ENCODE data around the gene BRD8. TPM values are rescaled to one million over a fixed set of nuclear protein-coding genes. Genes with fewer than 3 reads are reported as not detected.
A peak's percentile ranks its signal among the peaks of the same experiment; 100 is the strongest.

BRD8 gene
- total and polyA plus RNA-seq, 9 of the 15 experiments (the other 6 are each of a cell fraction or from before 2014, with no cell fraction given): 54.6 to 163 (median 87.0) TPM

- Histone ChIP-seq H4K20me1 (replicated peaks; ENCODE audit: control insufficient read depth, insufficient read depth, low read length) (no peaks in the 10 kb centered on the region; the same call in 1 of the 2 replicates), H3K27me3 (ENCODE audit: control insufficient read depth in 2 of 2, insufficient read depth in 2 of 2, low read length in 2 of 2) (peaks cover 15 to 23% of the 10 kb centered on the region in 2 experiments; a peak in 4 of 5 replicates), H3K79me2 (ENCODE audit: control insufficient read depth, insufficient read depth, low read length) (no peaks in the 10 kb centered on the region), H3K4me2 (ENCODE audit: insufficient read depth, low read length) (no peak overlapping the region), H3K9me1 (ENCODE audit: control insufficient read depth, insufficient read depth, low read length) (no peaks in the 10 kb centered on the region), H3K4me3 (no peak overlapping the region), H3K9me3 (replicated peaks; ENCODE audit: control insufficient read depth, insufficient read depth, low read depth, low read length) (no peaks in the 10 kb centered on the region), H3K9ac (ENCODE audit: insufficient read depth in 1 of 2, low read depth in 2 of 2, low read length in 2 of 2) (no peak overlapping the region), H3K27ac (ENCODE audit: extremely low read depth, low read depth, low read length) (no peak overlapping the region), H3K4me1 (replicated peaks in 1 of 2; ENCODE audit: control insufficient read depth in 2 of 2, insufficient read depth in 2 of 2, low read length in 2 of 2) (no peaks in the 10 kb centered on the region; a peak in 1 of 5 replicates), H3K36me3 (ENCODE audit: control insufficient read depth, insufficient read depth, low read length) (no peaks in the 10 kb centered on the region), H2AFZ (ENCODE audit: low read depth, low read length) (no peak overlapping the region)
- ChIA-PET POLR2A (no interaction called here), CTCF (ENCODE audit: low intra/inter-chr PET ratio) (no interaction called here)
- no TSS peak for BruUV-seq (replicated peaks)
- ATAC-seq: no peak
- intact Hi-C loops (cut with micrococcal nuclease) (no loop called here), in situ Hi-C loops (cut with MboI) (no loop called here)
- WGBS (ENCODE audit: insufficient coverage, low coverage, missing lambda C conversion rate): 9% methylated on average over 6 of the region's 6 CpGs
- TF ChIP-seq PRPF4 (IDR thresholded peaks at IDR 0.05; ENCODE audit: insufficient read depth, low read depth, low read length, poor library complexity, severe bottlenecking) (no peak), ZNF121 (CRISPR knock-in tag; conservative IDR thresholded peaks at IDR 0.05) (peak; percentile 57; the same call in 1 of the 2 replicates)
- no peak for FAIRE-seq
- no peak for DNase-seq (ENCODE audit: extremely low read depth in 1 of 4, low spot score in 3 of 4)
Observed at GRCh38 chr5:138105709-138106108, 72.7 kb downstream of the BRD8 start.

DNA sequence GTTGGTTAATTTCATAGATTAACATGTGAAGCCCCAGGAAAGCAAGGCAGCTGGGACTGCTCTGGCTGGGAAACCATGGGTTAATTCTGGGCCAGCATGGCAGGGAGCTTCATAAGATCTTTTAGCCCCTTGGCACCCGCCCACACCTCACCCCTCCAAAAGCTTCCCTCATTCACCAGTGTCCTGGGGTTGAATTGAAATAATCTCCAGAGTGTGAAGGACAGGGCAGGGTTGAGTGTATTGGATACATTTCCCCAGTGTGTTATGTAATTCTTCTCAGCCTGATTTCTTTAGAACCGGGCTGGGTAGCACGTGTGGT is 75.2 kb downstream of the BRD8 start:
- Histone ChIP-seq H3K9ac (ENCODE audit: insufficient read depth in 1 of 2, low read depth in 2 of 2, low read length in 2 of 2) (no peak overlapping the region), H3K4me2 (ENCODE audit: insufficient read depth, low read length) (no peak overlapping the region), H3K36me3 (ENCODE audit: control insufficient read depth, insufficient read depth, low read length) (no peaks in the 10 kb centered on the region), H3K27me3 (ENCODE audit: control insufficient read depth in 2 of 2, insufficient read depth in 2 of 2, low read length in 2 of 2) (peaks cover 15 to 26% of the 10 kb centered on the region in 2 experiments), H3K27ac (ENCODE audit: extremely low read depth, low read depth, low read length) (no peak overlapping the region), H3K9me1 (ENCODE audit: control insufficient read depth, insufficient read depth, low read length) (no peaks in the 10 kb centered on the region), H3K9me3 (replicated peaks; ENCODE audit: control insufficient read depth, insufficient read depth, low read depth, low read length) (no peaks in the 10 kb centered on the region), H2AFZ (ENCODE audit: low read depth, low read length) (no peak overlapping the region), H3K79me2 (ENCODE audit: control insufficient read depth, insufficient read depth, low read length) (no peaks in the 10 kb centered on the region), H4K20me1 (replicated peaks; ENCODE audit: control insufficient read depth, insufficient read depth, low read length) (no peaks in the 10 kb centered on the region), H3K4me1 (replicated peaks in 1 of 2; ENCODE audit: control insufficient read depth in 2 of 2, insufficient read depth in 2 of 2, low read length in 2 of 2) (no peaks in the 10 kb centered on the region; a peak in 1 of 5 replicates), H3K4me3 (no peak overlapping the region)
- POLR2A ChIA-PET: interaction anchor here (0.8 to 1.7 kb wide), 2 partner anchors 21 to 24 kb away, joined by 3 to 4 read pairs; no protein-coding TSS in a partner anchor
- BruUV-seq (replicated peaks): no TSS peak
- FAIRE-seq (no peak), DNase-seq (ENCODE audit: extremely low read depth in 1 of 4, low spot score in 3 of 4) (peak in 1 of 4 experiments; percentile 2), ATAC-seq (no peak)
- WGBS (ENCODE audit: insufficient coverage, low coverage, missing lambda C conversion rate): 0% methylated on average over 3 of the region's 3 CpGs
- in situ Hi-C loops (cut with MboI): no loop called here
- intact Hi-C loops (cut with micrococcal nuclease): no loop called here
- CTCF ChIA-PET (ENCODE audit: low intra/inter-chr PET ratio): no interaction called here
- no peak for TF ChIP-seq ETV6 (IDR thresholded peaks at IDR 0.05; ENCODE audit: borderline replicate concordance in 1 of 2, low read depth in 2 of 2, low read length in 1 of 2)
- TF ChIP-seq ETV6 (CRISPR knock-in tag; IDR thresholded peaks at IDR 0.05; ENCODE audit: borderline replicate concordance): no peak
- no peak for TF ChIP-seq PTTG1 (tag; IDR thresholded peaks at IDR 0.05; ENCODE audit: low read depth)
- TF ChIP-seq, protein P1, sequence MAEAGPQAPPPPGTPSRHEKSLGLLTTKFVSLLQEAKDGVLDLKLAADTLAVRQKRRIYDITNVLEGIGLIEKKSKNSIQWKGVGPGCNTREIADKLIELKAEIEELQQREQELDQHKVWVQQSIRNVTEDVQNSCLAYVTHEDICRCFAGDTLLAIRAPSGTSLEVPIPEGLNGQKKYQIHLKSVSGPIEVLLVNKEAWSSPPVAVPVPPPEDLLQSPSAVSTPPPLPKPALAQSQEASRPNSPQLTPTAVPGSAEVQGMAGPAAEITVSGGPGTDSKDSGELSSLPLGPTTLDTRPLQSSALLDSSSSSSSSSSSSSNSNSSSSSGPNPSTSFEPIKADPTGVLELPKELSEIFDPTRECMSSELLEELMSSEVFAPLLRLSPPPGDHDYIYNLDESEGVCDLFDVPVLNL (CRISPR knock-in tag; IDR thresholded peaks at IDR 0.05; ENCODE audit: low read depth): no peak
- TF ChIP-seq MBD1 (CRISPR knock-in tag; IDR thresholded peaks at IDR 0.05): no peak
- no peak for TF ChIP-seq ZNF263 (CRISPR knock-in tag; IDR thresholded peaks at IDR 0.05; ENCODE audit: borderline replicate concordance)
- TF ChIP-seq FOXA1 (IDR thresholded peaks at IDR 0.05; ENCODE audit: borderline replicate concordance): no peak
- TF ChIP-seq ZNF695 (CRISPR knock-in tag; IDR thresholded peaks at IDR 0.05): no peak
- TF ChIP-seq, protein P2, sequence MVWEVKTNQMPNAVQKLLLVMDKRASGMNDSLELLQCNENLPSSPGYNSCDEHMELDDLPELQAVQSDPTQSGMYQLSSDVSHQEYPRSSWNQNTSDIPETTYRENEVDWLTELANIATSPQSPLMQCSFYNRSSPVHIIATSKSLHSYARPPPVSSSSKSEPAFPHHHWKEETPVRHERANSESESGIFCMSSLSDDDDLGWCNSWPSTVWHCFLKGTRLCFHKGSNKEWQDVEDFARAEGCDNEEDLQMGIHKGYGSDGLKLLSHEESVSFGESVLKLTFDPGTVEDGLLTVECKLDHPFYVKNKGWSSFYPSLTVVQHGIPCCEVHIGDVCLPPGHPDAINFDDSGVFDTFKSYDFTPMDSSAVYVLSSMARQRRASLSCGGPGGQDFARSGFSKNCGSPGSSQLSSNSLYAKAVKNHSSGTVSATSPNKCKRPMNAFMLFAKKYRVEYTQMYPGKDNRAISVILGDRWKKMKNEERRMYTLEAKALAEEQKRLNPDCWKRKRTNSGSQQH (CRISPR knock-in tag; IDR thresholded peaks at IDR 0.05): no peak
- TF ChIP-seq SIN3A (IDR thresholded peaks at IDR 0.05; ENCODE audit: borderline replicate concordance in 2 of 2, control insufficient read depth in 1 of 2, low read depth in 2 of 2, low read length in 2 of 2): no peak

All from K562 (cell line).